Measurements from ENCODE around the gene NDST3.

- TF ChIP-seq CTCF (conservative IDR thresholded peaks at IDR 0.05; ENCODE audit: low read length) (0 out of 2 replicates have a peak, but pooled peaks have one; percentile 29), EZH2phosphoT487 (IDR thresholded peaks at IDR 0.05; ENCODE audit: borderline replicate concordance, low read depth, low read length) (no peak)
These were observed 22.1 kb upstream of the NDST3 start for GRCh38 chr4:118012142-118012541.

All from OCI-LY7 (cell line).